ENCODE results near the gene EPHA6.
"Not testable (repeated sequence)": the region's sequence is repeated elsewhere in the genome, so short reads cannot be mapped to it uniquely, and the experiment has no call there.

DNA sequence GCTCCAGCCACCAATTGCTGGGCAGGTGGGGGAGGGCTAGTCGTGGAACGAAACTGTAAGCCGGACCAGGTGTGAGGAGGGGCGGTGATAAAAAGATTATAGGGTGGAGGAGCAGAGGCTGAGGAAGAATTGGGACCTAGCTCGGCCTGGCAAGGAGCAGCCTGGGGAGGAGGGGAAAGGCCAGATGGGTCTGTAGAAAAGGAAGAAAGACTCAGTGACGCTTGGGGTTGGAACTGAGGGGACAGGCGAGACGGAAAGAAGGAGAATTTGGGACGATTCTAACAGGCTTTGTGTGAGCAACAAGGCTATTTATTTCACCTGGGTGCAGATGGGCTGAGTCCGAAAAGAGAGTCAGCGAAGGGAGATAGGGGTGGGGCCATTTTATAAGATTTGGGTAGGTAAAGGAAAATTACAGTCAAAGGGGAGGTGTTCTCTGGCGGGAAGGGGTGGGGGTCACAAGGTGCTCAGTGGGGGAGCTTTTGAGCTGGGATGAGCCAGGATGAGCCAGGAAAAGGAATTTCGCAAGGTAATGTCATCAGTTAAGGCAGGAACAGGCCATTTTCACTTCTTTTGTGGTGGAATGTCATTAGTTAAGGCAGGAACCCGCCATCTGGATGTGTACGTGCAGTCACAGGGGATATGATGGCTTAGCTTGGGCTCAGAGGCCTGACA is 462.6 kb downstream of the EPHA6 start:
- TF ChIP-seq NFIC (IDR thresholded peaks at IDR 0.05); GTF2F1 (IDR thresholded peaks at IDR 0.05; ENCODE audit: low read depth, low read length); ZNF347 (CRISPR knock-in tag; IDR thresholded peaks at IDR 0.05; ENCODE audit: low read depth): not testable (repeated sequence)
- TF ChIP-seq, protein P1, sequence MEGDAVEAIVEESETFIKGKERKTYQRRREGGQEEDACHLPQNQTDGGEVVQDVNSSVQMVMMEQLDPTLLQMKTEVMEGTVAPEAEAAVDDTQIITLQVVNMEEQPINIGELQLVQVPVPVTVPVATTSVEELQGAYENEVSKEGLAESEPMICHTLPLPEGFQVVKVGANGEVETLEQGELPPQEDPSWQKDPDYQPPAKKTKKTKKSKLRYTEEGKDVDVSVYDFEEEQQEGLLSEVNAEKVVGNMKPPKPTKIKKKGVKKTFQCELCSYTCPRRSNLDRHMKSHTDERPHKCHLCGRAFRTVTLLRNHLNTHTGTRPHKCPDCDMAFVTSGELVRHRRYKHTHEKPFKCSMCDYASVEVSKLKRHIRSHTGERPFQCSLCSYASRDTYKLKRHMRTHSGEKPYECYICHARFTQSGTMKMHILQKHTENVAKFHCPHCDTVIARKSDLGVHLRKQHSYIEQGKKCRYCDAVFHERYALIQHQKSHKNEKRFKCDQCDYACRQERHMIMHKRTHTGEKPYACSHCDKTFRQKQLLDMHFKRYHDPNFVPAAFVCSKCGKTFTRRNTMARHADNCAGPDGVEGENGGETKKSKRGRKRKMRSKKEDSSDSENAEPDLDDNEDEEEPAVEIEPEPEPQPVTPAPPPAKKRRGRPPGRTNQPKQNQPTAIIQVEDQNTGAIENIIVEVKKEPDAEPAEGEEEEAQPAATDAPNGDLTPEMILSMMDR (IDR thresholded peaks at IDR 0.05 in 2 of 3, conservative IDR thresholded peaks at IDR 0.05 in 1 of 3; ENCODE audit: insufficient read depth in 2 of 3, low read depth in 1 of 3, low read length in 3 of 3) = not testable (repeated sequence)

All from K562 (cell line).